Stimulated activated CD4-positive, alpha-beta T cell treated with anti-CD3 and anti-CD28 coated beads, Interleukin-12 subunit alpha, Interleukin-12 subunit beta, amount 100 ng/mL, for 4 hours (primary cell): ENCODE measurements around the gene PARVA.
"Not testable (repeated sequence)": the region's sequence is repeated elsewhere in the genome, so short reads cannot be mapped to it uniquely, and the experiment has no call there.

Source experiments
- DNase-seq: peaks from one replicate; pipeline ENCODE4 v3.0.0-alpha.2; 2020

The PARVA gene

DNA sequence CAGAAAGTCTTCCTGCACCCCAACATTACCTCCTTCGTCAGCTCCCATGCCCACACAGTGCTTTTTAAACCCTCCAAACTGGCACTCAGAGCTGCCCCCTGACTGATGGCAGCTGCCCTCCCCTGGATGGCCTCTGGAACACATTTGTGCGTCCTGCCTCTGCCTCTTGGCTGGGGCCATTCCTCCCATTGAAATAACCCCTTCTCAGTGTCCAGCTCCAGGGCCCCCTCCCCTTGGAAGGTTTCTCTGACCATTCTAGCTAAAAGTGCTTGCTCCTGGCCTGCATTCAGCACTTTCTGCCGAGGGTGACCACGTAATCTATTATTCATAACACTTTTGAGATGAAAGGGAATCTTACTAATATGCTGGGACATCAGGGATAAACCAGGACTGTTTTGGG lies 130.0 kb downstream of the PARVA start:
- no peak for DNase-seq

DNA sequence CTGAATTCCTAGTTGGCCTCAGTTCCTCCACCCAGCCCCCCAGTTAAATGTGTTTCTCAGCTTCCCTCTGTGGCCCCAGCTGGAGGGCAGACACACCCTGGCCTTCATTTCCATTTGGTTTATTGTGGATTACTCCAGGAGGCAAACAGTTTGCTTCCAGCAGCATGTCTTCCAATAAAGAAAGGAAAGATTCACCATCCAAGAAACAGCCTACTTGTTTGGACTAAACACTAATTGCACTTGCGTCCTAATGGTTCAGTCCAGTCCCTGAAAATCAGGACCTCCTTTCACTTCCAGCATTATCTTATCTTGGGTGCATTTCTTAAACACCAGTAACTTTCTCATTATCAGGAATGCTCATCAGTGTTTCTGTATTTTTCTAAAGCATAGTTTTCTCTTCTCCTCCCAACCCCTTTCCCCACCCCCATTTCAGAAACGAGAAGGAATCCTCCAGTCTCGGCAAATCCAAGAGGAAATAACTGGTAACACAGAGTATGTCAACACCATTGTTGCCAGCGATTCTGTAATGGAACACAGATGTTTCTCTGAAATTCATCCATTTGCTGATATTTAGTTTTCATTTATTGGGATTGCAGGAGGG lies 130.9 kb downstream of the PARVA start:
- DNase-seq = no peak

DNA sequence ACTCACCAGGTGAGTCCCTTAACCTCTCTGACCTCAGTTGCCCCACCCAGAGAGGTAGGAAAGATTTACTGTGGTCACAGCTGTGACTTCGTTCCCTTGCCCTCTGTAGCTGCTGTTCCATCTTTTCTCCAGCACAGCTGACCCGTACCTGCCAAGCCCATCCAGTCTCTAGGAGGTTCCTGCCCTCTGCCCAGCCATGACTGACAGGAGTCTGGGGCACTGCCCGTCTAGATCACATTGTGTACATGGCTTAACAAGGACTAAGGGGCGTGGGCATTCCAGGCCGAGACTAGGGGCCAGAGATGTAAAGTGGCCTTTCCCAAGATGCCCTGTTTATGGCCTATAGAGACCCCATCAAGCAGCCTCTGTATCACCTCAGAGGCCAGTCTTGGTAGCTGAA lies 132.0 kb downstream of the PARVA start:
- DNase-seq = no peak

DNA sequence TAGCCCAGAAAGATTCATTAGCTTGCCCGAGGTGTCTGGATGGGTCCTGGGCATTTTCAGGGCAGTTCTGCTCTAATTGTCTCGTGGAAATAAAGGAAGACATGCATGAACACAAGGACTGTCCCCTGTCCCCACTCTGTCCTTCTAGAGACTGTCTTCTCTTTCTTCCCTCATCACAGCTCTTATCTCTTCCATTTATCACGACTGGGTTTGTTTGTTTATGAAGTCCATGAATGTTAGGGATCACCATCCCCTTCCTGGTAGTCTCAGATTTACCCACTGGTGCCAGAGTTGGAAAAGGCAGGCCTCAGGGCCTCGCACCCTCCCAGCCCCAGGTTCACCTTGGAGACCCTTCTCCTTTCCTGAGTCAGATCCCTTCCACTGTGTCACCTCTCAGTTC lies 134.8 kb downstream of the PARVA start:
- DNase-seq = no peak

DNA sequence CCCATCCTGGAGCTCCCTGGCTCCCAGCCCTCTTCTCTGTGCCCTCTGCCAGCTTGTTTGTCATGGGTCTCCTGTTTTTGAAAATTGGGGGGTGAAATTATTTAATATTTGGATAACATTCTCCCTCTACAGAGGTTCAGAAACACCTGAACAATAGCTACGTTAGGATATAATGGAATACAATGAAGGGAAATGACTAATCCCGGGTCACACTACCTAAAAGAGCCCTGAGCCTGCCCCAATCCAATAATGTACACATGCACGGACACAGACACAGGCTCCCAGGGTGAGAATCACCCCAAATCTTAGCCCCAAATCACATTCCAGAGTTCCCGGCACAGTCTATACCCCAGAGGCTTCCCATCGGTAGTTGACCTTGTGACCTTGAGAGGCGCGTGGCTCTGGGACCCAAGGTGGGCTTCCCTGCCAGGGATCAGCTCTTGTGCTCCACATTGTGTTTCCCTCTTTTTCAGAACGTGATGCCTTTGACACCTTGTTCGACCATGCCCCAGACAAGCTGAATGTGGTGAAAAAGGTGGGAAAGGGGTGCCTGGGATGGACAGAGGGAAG lies 135.5 kb downstream of the PARVA start:
- DNase-seq = no peak

DNA sequence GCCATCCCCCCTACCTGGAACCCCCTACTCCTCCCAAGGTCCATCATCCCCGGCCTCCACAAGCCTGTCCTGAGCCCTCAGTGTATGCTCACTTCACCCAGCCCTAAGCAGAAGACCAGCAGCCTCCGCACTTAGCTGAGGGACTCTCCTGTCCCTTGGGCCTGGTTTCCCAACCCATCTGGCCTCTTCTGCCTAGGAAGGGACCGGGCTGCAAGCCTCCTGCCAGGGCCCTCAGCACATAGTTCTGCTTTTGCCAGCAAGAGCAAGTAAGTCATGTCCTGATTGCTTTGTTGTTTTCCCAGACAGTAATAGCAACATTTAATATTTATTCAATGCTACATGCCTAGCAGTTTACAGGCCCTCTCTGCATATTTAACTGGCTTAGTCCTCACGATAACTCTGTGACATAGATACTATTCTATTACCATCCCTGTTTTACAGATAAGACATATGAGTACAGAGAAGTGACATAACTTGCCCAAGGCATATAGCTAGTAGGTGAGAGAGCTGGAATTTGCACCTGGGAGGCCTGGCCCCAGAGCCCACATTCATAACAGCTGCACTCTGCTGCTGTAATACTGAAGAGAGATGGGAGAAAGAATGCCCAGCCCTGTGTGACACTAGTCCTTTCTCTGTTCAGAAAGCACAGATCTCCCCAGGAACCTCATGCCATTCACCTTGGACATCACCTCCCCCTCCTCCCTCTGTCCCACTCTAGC lies 139.2 kb downstream of the PARVA start:
- DNase-seq = no peak

DNA sequence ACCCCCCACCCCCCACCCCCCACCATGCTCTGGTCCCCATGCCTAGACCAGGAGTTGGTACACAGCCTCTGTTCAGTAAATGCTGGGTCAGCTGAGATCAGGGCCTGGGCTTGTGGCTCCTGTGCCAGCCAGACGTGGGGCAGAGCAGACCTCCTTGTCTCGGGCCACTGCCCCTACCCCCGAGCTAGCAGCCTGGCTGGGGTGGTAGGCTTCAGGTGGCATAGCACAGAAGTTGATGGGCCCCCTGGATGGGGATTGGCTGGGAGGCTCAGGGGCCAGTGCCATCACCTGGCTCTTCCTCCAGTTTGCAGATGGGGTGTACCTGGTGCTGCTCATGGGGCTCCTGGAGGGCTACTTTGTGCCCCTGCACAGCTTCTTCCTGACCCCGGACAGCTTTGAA lies 139.9 kb downstream of the PARVA start:
- no peak for DNase-seq

DNA sequence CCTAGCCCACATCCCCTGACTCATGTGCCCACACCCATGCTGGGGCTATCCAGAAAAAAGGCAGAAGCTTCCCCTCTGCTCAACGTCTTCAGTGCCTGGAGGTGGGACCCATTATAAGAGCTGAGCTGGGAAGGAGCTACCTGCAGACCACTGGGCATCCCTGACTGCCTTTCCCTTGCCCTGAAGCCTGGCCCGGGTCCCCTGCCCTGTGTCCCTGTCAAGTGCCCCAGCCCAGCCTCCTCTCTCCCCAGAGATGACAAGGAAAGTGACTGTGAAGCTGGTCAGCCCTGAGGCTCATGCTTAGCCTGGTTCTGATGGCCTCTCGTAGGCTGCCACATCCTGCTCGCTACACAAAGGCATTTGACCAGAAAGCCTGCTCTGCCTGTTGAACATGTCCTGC lies 140.4 kb downstream of the PARVA start:
- DNase-seq = no peak

DNA sequence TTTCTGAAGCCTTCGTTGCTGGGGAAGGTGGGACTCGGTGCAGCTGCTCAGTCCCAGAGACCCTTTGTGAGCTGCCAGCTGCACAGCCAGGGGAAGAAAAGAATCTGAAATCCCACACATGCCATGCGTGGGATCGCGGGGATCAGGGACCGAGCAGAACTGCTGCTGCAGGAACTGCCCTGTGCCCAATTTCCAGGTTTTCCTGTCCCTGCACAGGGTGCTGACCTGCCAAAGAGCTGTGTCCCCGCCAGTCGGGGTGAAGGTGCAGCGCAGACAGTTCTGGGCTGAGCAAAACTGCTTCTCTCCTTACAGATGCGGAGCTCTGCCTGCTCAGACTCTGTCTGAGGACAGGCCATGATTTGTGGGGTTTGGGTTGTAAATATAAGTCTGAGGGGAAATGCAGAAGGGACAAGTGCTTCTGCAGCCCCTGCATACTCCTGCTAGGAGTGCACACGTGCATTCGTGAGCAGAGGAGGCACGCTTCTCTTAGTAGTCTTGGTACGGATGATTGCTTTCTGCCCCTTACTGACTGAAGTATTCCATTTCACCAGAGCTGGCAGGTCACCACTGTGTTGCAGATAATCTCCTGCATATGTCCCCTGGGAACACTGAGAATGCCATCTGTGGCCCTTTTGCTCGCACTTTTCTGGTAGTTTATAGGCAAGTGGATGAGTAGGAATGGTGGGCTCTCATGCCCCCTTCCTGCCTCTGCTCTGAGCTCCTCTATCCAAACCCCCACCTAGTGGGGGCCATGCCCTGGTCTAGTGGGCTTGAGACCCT lies 141.4 kb downstream of the PARVA start:
- DNase-seq = no peak

DNA sequence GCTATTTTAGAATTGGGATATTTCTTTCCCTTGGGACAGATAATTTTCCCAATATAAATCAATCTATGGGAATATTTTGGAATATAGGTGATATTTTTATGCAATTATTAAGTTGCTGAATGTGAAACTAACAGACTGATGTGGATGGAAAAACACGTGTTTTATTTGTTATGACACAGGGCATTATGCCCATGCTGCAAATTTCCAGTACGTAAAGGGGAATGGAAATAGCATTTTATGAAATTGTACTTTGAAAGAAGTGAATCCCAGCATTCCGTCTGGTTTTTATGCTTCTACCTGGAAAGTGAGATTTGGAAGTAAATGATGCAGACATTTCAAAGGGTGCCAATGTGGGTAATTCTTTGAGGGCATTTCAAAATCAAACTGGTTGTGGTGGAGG lies 142.7 kb downstream of the PARVA start:
- no peak for DNase-seq

DNA sequence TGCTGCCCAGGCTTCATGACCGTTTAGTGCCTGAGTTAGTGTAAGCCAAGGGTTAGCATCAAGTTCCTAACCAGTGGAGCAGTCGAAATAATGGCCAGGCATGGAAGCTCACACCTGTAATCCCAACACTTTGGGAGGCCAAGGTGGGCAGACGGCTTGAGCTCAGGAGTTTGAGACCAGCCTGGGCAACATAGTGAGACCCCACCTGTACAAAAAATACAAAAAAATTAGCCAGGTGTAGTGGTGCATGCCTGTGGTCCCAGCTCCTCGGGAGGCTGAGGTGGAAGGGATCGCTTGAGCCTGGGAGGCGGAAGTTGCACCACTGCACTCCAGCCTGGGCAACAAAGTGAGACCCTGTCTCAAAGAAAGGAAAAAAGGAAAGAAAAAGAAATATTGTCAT lies 143.2 kb downstream of the PARVA start:
- DNase-seq = not testable (repeated sequence)

DNA sequence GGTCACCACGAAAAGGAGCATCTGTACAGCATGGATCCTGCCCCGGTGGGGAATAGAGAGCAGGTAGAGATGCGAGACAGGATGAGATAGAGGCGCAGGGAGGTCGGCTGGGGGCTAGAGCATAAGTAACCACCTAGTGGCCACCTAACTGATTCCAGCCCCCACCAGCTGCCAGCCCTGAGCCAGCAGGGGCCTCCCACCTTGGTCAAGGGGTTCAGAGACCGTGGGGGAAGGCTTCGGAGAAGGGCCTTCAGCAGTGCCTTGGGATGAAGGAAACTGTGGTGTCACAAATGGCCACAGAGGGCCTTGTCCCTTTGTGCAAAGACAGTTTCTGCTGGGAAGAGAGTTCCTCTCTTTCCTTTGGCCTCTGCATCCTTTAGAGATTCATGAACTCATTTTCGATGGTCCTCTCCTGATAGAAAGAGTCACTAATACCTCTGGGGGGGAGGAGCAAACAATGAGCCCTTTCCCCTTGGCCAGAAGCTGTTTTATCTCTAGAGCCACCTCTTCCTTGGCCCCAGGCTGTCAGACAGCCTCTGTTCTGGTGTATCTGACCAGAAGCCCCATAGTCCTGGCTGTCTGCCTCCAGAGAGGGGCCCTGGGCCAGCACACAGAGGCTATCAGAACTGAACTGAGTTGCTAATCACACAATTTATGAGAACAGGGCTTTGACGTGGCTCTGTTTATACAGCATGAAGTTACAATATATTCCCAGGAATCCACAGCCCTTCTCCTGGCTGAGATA lies 146.0 kb downstream of the PARVA start:
- DNase-seq = no peak

DNA sequence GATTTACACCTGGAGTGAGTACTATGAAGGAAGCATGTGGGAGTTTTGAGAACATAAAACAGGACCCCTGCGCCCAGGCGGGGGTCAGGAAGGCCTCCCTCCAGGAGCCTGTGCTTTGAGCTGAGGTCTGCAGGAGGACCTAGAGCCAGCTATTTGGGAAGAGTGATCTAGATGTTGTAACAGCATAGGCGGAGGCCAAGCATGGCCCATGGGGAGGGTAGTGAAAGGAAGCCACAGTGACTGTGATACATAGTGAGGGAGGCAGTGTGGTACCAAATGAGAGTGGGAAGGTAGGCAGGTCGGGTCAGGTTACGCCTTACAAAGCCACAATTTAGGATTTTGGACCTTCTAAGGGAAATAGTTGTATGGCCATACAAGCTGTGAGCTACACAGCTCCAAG lies 147.5 kb downstream of the PARVA start:
- DNase-seq = no peak

DNA sequence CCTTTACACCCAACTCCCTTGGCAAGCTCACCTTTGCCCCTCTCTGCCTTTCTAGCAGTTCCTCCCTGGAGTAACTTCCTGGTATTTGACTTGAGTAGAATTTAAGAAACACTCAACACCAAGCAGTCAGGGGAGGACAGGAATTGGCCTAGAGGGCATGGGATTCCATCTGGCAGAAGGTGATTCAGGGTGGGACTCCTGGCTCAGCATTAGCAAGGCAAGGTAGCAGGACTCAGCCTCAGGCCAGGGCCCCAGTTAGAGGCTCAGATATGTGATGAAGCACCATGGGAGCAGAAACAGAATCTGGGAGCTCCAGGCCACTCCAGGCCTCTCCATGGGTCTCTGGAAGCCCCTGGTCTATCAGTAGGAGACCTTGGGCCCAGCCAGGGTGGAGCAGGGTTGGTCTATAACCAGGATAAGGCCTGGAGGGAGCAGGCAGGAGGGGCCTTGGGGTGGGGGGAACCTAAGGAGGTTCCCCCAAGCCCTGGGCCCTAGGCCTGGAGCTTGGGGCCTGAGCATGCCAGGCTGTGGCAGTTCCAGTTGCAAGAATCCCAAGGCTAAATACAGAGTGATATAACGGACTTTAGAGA lies 148.2 kb downstream of the PARVA start:
- DNase-seq = no peak

DNA sequence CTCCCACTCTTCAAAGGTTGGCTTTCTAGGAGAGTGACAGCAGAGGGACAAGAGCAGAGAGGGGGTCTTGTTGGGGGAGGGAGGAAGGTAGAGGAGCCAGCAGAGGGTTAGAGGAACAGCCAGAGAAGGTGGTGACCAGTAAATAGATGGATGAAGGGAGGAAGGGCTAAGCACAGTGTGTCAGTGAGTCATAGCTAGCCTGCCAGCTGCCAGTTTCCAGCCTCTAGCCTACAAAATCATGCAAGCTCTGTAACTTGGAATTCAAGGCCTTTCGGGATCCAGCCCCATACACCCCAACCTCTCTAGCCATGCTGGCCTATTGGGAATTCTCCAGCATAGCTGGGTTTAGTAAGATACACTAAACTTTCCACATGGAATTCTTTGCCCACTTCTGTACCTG lies 149.4 kb downstream of the PARVA start:
- DNase-seq = no peak

DNA sequence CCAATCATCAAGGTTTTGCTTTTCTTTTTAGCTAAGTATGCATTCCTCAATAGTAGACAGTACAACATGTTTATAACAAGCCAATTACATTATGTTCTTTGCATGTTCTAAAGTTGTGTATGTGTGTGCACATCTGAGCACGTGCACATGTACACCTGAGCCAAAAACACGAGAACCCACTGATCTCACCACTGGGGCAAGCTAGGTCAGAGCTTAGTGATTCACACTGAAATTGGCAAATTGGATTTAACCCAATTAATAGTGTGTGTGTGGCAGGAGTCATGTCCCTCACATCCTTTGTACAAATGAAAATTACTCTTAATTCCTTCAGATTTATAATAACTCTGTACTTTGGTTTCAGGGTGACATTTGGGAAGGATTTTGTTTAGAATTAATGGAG lies 151.1 kb downstream of the PARVA start:
- DNase-seq = no peak

DNA sequence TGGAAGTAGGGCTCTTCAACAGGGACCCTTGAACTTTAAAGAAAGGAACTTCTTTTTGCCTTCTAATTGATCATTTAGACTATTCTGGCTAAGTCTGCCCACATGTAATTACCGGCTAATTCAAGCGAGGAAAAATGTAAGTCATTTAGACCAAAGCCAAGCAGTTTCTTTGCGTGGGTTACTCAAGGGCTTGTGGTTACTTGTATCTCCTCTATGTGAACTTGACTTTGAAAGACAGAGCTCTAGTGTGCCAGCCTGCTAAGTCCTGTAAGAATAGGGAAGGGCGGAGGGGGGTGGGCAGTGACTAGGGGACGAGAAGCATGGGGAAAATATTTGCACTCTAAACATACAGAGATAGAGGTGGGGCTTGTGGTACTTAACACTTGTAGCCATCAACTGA lies 151.7 kb downstream of the PARVA start:
- no peak for DNase-seq

DNA sequence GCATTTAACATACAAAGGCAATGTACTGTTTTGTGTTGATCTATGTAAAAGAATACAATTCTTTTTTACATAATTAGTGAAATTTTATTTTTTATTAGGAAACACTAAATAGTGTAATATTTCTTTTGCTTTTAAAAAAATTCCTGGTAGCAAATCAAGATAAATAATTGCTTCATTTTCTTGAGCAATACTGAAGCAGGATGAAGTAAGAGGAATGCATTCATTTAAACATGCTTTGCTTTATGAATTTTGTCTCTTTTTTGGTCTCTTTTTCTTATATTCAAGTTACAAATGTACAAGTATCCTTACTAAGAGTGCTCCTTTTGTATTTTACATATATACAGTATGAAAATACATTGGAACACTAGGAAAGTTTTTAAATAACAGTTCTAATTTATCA lies 152.4 kb downstream of the PARVA start:
- no peak for DNase-seq

DNA sequence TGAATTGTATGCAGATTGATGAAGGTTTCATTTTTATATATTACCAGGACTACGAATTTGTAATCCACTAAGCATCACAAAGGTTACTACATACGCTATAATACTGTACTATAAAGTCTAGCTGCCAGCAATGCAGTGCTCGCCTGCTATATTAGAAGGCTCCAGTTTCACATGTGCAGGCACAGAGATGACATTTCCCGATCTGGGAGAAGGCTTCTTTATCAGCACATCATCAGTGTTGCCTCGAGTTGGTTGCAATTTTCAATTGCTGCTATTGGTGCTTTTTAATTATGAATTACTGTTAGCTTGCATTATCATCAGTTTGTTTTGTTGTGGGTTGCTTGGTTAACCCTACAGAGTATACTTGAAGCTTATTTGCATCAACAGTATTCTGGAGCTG lies 153.6 kb downstream of the PARVA start:
- no peak for DNase-seq

DNA sequence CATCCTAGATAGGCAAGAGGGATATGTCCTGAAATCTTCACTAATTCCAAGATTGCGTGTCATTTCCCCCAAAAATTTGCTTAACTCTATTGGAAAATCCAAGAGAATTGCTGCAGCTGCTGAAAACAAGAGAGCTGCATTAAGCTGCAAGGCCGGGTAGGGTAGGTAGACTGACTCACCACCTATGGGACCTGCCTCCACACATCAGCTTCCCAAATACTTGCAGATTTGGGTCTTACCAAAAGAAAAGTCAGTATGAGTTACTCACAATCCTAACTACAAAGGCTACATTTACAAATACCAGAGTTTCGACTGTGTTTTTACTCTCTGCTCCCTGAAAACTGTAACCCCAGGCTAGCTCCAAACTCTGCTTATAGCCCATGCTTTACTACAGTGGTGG lies 154.3 kb downstream of the PARVA start:
- no peak for DNase-seq

DNA sequence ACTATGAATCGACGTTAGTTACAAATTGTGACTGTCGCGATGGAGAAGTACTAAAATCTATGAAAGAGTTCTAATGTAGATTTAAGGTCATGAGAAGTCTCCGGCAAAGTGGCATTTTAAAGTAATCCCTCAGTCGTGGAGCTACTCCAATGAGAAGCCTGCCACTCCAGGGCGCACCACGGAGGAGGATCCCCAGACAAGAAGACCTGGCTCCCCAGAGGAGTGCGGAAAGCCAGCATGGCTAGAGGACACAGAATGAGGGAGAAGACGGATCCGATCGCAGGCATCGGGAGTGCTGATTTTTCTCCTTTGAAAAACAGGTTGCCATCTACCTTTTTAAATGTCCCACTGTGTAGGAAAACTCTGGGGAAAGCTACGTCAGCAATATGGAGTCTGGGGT lies 155.2 kb downstream of the PARVA start:
- no peak for DNase-seq

DNA sequence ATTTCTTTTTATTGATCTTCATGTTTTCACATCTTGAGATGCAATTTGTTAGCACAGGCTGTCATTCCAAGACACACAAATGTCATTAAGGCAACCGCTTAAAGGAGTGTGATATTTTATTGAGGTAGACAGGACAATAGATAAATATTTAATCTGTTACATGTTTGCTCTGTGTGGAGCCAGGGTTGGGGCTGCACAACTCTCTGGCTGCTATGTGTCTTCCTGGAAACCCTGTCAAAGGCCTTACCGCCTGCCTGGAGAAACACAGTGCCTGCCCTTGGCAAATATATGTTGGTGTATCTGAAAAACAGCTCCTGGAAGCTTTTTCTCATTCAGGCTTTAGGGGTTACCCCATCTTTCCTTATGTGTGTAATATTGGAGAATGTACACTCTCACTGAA lies 157.2 kb downstream of the PARVA start:
- no peak for DNase-seq

DNA sequence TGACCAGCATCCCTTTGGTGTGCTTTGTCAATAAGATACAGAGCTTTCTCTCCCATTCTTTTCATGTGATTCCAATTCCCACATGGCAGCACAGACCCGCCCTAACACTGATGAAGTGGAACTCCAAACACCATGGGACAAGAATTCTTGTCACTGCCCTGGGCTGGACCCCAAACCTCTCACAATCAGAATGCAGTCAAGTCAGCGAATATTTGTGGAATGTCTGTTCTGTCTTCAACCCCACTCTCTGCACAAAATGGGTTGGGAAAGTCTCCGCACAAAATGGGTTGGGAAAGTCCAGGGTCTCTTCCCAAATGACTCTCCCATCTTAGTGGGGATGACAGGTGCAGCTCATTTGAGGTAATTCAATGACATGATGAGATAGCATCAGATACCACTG lies 157.9 kb downstream of the PARVA start:
- no peak for DNase-seq
